GM19463 (cell line): ENCODE data around the gene DOCK9.

Experiments
- ATAC-seq: cut with Tn5 transposase; IDR thresholded peaks from one replicate; pipeline ENCODE4 v1.9.1; 2021; ENCODE audit warnings: mild to moderate bottlenecking, moderate library complexity; ENCODE audit not compliant: unreplicated experiment

The DOCK9 gene

GRCh38 chr13:98803111-98803561 is 174.7 kb downstream of the DOCK9 start:
- no peak for ATAC-seq

- no peak for ATAC-seq
Measured at GRCh38 chr13:98802559-98802958, 175.3 kb downstream of the DOCK9 start.

GRCh38 chr13:98801626-98802418 is 176.0 kb downstream of the DOCK9 start:
- no peak for ATAC-seq

- no peak for ATAC-seq
Measured at GRCh38 chr13:98800078-98800477, 177.8 kb downstream of the DOCK9 start.

- no peak for ATAC-seq
Measured at GRCh38 chr13:98798849-98799645, 178.8 kb downstream of the DOCK9 start.

- no peak for ATAC-seq
Measured at GRCh38 chr13:98797456-98797855, 180.4 kb downstream of the DOCK9 start.

- no peak for ATAC-seq
Measured at GRCh38 chr13:98796798-98797197, 181.1 kb downstream of the DOCK9 start.

GRCh38 chr13:98796191-98796590 is 181.7 kb downstream of the DOCK9 start:
- no peak for ATAC-seq

- no peak for ATAC-seq
Measured at GRCh38 chr13:98795220-98795619, 182.6 kb downstream of the DOCK9 start.

- ATAC-seq: no peak
Measured at GRCh38 chr13:98794498-98794897, 183.4 kb downstream of the DOCK9 start.

- no peak for ATAC-seq
Measured at GRCh38 chr13:98792785-98793495, 184.9 kb downstream of the DOCK9 start.

- no peak for ATAC-seq
Measured at GRCh38 chr13:98792321-98792720, 185.5 kb downstream of the DOCK9 start.

GRCh38 chr13:98791611-98792010 is 186.3 kb downstream of the DOCK9 start:
- no peak for ATAC-seq

GRCh38 chr13:98787996-98788395 is 189.9 kb downstream of the DOCK9 start:
- no peak for ATAC-seq

- ATAC-seq: no peak
Measured at GRCh38 chr13:98787173-98787572, 190.7 kb downstream of the DOCK9 start.

GRCh38 chr13:98786023-98786422 is 191.8 kb downstream of the DOCK9 start:
- no peak for ATAC-seq

GRCh38 chr13:98785405-98785804 is 192.5 kb downstream of the DOCK9 start:
- ATAC-seq: no peak

GRCh38 chr13:98784666-98785065 is 193.2 kb downstream of the DOCK9 start:
- ATAC-seq: no peak

GRCh38 chr13:98783856-98784478 is 193.9 kb downstream of the DOCK9 start:
- ATAC-seq: no peak

- no peak for ATAC-seq
Measured at GRCh38 chr13:98782654-98783053, 195.2 kb downstream of the DOCK9 start.

- no peak for ATAC-seq
Measured at GRCh38 chr13:98781905-98782304, 196.0 kb downstream of the DOCK9 start.
